GM04503 (cell line): ENCODE measurements around the gene SMARCAL1.

Experiments
- DNase-seq: peaks from one replicate; pipeline ENCODE4 v3.0.0-alpha.2; 2012; ENCODE audit warnings: low read depth

SMARCAL1 gene

DNA sequence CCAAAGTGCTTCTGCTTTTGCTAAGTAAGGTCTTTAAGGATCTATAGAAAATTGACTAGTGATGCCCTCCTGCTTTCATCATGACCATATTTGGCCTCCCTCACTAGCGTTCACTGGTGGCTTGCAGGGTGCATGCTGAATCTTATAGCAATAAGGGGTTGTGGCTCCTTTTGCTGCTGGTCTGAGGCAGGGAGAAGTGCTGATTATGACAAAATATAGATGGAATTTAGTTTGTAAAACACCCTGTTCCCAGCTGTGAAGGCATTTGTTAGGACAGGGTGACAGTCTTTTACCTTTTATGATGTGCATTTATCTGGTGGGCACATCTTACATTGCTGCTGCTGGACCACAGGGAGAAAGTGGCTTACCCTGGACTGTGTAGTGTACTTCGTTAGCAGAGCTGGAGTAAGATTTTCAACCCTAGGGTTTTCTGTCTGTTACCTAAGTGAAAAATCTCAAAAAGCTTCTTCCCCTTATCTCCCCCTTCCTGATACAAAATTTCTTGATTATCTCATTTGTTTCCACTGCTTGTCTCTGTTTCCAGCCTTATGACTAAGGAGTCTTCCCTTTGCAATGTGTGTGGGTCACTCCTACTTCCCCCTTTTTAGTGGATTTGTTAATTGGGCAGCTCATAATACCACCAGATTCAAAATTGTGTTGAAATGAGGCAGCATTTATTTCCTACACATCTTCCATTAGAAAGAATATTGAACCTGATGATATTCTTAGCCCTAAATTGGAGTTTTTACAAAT, 65.2 kb downstream of the SMARCAL1 start:
- no peak for DNase-seq

DNA sequence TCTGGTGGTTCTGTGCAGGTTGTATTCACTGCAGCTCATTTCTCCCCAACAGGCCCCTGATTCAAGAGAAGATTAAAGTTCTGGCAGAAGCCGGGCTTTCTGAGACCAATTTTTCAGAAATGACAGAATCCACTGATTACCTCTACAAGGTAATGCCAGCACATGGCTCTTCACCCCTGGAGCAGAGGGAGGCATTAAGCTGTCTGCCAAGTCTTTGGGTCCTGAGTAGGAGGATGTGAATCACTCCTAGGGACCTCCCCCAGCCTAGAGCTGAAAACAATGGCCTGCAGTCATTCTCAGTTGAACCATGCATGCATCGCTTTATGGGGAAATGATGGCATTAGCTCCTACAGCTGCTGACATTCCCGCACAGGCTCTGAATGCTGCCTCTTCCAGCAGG, 65.9 kb downstream of the SMARCAL1 start:
- DNase-seq, result no peak

DNA sequence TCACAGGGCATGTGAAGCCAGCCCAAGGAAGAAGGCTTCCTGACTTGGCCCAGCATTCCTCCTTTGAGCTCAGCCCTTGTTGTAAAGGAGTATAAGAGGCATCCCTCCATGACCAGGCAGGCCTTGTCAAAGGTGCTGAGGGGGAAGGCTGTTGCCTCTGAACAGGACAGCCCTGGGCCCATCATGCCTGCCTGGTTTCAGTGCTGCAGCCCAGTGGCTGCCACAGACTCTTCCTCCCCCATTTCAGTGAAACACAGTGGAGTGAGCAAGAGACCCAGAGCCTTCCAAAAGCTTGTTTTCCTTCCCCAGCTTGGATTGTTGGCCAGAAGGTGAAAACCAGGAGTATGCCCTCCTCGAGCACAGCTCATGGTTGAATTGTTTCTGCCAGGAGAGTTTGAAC, 66.5 kb downstream of the SMARCAL1 start:
- DNase-seq, result no peak

DNA sequence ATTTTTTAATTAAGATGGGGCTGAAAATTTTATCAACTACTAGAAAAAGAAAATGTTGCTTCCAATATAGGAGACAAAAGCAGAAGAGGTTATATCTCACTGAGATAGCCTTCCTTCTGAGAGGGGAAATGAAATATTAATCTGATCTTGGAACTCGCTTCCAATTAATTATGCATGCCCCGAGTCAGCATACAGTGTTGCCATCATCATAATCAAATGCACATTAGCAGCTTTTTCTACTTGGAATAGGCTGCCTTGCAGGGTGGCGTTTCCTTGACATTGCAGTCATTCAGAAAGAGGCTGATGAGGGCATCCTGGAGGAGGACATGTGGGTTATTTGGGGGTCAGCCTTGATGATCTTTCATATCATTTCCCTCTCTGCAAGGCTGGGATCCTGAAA, 67.9 kb downstream of the SMARCAL1 start:
- DNase-seq, result no peak

DNA sequence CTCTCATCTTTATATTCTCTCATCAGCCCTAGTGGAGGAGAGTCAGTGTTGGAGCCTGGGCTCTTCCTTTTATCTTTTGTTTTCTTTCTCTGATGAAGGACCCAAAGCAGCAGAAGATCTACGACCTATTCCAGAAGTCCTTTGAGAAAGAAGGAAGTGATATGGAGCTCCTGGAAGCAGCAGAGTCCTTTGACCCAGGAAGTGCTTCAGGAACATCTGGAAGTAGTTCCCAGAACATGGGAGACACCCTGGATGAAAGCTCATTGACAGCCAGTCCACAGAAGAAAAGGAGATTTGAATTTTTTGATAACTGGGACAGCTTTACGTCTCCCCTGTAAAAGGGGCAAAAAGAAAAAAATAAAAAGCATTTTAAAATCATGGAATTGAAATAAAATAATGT, 70.4 kb downstream of the SMARCAL1 start:
- no peak for DNase-seq

DNA sequence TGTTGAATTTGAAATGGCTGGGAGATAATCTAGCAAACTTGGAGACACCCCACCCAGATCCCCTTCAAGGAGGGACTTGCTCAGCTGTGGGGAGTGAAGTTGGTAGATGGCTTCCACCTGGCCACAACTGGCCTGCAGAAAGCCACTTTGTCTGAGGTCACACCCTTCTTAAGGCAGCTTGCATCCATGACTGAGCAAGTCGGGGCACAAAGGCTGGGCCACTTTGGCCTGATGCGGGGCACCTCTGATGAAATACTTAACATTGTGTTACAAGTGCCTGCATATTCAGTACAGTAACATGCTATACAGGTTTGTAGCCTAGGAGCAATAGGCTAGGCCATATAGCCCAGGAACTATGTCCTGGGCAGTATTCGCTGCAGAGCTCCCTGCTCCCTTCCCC, 73.0 kb downstream of the SMARCAL1 start:
- DNase-seq, result no peak

DNA sequence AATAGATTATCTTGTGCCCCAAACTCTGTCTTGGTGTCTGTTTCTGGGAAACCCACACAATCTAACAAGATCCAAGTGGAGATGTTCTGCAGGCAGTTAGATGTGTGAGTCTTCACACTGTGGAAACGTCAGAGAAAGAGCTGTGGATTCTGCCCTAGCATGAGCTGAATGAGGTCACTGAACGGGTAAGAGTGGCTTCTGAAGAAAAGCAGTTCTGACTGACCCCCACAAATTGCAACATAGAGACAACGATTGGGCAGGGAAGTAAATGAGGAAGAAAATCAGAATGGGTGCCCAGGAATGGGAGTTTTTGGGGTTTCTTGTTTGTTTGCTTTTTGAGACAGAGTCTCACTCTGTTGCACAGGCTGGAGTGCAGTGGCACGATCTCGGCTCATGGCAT, 73.5 kb downstream of the SMARCAL1 start:
- DNase-seq, result no peak

DNA sequence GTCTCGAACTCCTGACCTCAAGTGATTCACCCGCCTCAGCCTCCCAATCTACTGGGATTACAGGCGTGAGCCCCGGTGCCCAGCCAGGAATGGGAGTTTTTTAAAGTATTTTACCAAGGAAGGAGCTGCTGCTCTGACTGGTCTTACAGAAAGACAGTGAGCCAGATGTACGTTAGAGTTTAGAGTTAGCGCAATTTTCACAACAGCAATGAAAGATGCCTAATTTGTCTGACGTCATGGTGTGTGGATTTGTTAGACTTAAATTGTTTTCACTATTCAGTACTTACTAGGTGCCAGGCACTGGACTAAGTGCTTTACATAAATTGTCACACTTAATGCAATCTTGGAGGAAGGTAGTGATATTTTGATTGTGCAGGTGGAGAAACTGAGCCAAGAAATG, 74.0 kb downstream of the SMARCAL1 start:
- DNase-seq, result no peak

DNA sequence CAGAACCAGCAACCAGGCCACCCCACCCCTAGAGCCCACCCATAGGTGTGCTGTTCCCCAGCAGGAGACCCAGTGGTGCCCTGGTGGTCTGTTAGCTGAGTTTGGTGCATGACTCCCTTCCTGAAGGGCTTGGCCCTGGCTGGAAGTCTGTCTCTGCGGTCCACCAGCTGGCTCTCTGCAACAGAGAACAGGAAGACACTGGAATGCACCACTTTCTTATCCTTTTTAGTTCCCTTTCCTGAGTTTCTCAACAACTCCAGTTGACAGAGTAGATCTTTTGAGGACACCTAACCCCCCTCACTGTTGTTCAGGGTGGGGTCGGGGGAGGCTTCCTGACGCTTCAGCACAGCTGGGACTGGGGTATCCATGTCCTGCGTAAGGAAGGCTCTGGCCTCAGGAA, 74.4 kb downstream of the SMARCAL1 start:
- no peak for DNase-seq

DNA sequence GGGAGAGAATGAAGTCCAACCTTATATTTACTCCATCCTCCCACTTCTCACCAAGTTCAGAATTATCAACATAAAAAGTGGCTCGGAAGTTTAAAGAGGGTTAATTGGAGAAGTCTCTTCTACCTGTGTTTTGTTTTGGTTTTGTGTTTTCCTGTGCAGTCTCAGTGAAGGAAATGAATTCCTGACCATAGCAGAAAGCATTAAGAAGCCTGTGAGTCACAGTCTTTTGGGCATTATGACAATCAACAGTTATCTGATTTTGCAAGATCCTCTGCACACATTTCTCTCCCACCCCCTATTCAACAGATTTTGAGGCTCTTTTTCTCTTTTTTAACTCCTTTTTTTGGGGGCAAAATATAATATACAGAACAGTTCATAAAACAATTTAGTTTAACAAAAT, 77.8 kb downstream of the SMARCAL1 start:
- peak; percentile 61 for DNase-seq

DNA sequence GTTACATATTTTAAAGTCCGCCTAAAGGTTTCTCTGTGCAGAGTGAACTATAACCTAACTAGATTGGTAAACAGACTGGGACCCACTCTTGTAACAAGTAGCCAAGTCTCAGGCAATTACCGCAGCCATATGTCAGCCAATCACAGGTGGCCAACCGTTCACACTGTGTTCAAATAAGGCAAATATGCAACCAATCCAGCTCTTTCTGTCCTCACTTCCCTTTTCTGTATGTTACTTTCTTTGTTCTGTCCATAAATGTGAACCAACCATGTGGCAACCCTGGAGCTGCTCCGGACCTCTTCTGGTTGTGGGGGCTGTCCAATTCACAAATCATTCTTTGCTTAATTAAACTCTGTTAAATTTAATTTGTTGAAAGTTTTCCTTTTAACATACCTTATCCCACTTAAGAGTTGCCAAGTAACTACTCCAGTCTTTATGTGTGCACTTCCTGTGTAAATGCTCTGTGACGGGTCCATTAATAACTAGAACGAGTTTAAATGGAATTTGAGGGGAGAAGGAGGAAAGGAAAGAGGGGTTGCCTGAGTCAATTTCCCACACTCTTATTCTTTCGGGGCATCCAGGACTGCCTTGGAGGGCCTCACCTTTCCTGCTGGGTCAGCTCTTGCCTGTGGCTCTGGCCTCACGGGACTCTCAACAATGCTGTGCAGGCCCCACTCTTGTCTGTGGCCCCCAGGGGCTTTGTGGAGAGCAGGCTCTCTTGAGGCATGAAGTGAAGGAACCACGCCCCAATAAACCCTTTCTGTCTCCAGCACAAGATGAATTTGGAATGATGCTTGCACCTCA, 79.7 kb downstream of the SMARCAL1 start:
- no peak for DNase-seq

DNA sequence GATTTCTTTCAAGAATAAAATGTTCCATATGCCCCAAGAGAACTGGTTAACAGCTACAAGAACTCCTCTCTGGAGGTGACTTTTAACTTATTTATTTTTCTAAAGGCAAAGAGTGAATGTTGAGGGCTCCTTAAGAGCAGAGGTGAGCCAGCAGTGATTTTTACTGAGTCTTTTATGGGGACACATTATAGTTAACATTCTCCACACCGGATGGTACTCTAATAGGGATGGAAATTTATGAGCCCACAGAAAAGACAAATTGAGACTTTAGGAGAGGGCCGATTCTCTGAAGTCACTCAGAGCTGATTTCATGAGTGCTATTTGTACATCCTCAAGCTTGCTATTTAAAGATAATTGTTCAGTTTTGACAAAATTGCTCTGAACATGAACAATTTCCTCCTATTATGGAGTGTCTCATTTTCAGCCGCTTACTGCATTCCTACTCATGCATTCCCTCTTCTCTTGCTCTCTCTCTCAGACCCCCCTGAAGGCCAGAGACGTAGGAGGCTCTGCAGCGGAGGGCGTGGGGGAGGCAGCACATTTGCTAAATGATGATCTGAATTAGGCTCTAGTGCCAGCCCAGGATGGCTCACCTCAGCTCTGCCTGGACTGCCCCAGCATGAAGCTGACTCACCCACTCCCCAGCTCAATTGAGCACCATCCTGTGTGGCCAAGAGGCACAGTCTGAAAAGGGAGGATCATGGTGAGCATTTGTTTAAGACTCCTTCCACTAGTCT, 80.5 kb downstream of the SMARCAL1 start:
- peak; percentile 55 for DNase-seq

DNA sequence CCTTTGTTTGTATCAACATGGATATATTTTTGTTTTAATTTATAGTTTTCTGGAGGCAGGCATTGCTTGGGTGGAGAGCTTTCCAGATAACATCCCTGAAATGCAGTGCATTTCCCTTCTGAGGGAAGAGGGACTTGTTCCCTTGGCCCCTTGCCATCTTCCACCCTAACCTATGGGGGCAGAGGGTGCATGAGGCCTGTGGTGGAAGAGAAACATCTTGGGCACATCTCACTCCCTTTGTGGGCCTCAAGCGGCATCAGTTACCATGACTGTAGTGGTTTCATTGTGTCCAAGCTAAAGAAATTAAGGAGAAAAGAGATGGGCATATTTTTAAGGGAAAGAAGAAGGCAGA, 81.0 kb downstream of the SMARCAL1 start:
- no peak for DNase-seq

DNA sequence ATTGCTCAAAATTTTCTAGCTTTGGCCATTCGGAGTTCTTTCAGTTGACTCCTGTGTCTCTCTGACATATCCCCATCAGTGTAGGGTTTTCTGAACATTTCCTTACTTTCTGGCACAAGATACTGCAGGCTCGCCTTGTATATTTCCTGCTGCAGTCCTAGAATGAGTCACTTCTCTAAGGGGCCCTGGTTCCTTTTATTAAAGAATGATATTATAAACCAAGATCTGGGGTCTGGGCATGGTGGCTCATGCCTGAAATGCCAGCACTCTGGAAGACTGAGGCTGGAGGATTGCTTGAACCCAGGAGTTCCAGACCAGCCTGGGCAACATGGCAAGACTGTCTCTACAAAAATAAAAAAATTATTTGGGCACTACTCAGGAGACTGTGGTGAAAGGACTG, 83.4 kb downstream of the SMARCAL1 start:
- no peak for DNase-seq

DNA sequence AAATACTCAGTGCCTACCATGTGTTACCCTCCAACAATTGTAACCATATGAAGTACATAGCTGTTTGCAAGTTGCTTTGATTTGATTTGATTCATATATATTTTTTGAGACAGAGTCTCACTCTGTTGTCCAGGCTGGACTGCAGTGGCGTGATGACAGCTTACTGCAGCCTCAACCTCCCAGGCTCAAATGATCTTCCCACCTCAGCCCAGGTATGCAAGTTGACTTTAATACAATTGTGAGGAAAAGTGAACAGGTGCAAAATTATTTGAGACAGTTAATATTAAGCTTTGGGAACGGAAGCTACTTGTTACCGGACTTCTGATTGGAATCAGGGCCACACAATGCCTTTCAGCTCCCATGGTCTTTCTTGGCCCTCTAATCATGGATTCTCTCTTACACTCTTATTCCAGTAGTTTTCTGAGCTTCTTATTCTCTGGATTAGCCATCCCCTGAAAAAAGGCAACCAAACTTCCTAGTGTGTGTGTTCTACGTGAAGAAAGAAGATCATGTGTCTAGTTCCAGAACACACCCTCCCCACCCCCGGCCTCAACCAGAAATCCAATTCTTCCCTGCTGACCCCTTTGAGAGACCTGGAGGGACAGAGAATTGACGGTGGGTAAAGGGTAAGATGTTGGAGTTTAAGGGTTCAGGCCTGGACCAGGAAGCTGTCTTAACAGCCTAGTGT, 85.2 kb downstream of the SMARCAL1 start:
- no peak for DNase-seq

DNA sequence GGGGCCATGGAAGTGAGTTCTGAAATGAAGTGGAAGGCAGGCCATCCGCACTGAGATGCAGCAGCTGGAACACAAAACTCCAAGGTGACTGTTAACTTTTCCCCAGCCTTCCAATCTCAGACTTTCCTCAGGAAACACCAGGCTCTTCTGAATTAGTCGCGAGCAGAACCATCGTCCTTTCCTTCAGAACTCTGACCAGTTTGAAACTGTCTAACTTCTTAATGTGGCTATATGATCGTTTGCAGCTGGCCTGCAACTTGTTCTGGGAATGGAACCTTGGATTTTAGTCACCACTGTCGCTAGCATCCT, 85.7 kb downstream of the SMARCAL1 start:
- no peak for DNase-seq

DNA sequence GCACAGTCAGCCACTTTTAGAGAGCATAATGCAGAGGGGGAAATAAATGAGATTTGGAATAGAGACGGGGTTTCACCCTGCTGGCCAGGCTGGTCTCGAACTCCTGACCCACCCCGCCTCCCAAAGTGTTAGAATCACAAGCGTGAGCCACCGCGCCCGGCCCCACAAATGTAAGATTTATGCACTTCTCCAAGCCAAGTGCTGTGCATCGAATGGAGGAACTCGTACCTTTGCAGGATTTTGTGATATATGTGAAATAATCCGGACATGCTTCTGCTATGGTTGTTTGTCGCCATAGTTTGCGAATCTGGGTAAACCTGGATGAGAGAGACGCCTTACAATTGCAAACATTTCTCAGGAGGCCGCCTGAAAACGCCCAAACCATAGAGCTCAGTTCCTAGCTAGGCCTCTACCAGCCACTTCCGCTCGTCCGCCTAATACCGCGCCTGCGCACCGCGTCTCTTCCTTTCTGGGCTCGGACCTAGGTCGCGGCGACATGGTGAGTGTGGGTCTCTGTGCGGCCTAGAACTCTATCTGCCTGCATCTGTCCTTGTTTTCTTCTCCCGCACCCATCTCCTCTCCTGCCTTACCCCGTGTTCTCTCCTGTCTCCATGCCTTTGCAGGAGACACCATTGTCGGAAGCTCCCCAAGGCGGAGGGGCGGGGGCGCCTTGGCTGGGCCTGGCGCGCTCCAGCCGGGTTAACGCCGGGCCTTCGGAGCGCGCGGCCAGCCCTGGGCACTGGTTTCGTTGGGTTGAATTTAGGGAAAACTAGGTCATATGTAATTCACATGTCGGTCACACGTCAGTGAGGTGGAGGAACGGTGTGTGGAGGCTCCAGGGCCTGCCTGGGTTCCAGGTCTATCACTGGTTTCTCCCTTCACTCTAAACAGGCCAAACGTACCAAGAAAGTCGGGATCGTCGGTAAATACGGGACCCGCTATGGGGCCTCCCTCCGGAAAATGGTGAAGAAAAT, 86.4 kb downstream of the SMARCAL1 start, which contains the start of gene RPL37A:
RPL37A (plus strand) TSS at position 466 of the 974 bp plus-strand sequence; CDS start at position 497, 31 bp downstream.
- DNase-seq, result peak; percentile 70

DNA sequence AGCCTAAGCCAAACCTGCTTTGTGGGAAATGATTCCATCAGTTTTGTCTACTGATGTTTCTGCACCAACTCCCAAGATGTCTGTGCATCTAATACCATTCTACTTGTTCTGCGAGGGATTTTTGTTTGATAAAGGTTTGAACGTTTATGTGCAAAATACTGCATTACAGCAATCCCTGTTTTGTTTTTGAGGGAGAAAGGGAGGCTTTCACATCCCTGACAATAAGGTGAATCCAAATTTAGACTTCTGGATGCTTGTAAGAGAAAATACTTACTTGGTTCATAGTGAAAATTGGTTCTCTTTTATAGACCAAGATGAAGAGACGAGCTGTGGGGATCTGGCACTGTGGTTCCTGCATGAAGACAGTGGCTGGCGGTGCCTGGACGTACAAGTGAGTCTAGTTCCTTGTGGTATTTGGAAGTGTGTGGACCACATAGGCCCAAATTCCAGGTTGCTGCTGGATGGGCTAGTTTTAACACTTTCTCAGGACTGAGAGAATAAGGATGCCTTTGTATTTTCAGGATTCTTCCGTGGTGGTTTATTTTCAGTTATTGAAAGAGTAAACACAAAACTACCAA, 87.4 kb downstream of the SMARCAL1 start:
- no peak for DNase-seq

DNA sequence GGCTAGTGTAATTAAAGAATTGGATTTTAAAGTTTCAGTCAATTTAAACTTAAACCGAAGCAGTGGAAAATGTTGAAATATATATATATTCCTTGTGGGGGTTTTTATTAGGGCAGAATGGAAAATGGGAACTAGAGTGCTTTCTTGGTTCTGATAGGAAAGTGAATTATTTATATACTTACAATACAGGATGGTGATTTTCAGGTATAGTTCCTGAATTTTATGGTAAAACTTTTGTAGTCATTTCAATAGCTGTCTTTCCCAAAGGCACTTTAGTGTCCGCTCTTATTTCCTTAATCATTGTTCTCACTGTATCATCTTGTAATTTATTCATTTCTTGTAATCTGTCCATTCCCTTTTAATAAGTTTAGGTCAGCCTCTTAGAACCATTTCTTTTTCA, 88.3 kb downstream of the SMARCAL1 start:
- DNase-seq, result no peak

DNA sequence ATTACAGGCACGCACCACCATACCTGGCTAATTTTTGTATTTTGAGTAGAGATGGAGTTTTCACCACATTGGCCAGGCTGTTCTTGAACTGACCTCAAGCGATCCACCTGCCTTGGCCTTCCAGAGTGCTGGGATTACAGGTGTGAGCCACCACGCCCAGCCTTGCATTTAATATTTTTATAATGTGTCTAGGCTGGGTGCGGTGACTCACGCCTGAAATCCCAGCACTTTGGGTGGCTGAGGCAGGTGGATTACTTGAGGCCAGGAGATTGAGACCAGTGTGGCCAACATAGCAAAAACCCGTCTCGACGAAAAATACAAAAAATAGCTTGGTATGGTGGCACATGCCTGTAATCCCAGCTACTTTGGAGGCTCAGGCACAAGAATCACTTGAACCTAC, 89.6 kb downstream of the SMARCAL1 start:
- DNase-seq, result no peak
